Lower leg skin (tissue), 3 donors: Measurements from ENCODE around the gene NEK11.

Source experiments
- POLR2A ChIP-seq, 2 donors: fragments of 450-650 bp; IDR thresholded peaks; one replicate each; pipeline ENCODE4 v1.6.1; 2016 to 2017; ENCODE audit warnings: antibody characterized with exemption in 2 of 2, mild to moderate bottlenecking in 1 of 2, moderate library complexity in 1 of 2
- TF ChIP-seq, protein P1 (sequence below), 3 donors: fragments of 450-650 bp; IDR thresholded peaks; one replicate each; pipeline ENCODE4 v1.5.1; 2016; ENCODE audit warnings: antibody characterized with exemption in 3 of 3, mild to moderate bottlenecking in 3 of 3, moderate library complexity in 2 of 3

DNA sequence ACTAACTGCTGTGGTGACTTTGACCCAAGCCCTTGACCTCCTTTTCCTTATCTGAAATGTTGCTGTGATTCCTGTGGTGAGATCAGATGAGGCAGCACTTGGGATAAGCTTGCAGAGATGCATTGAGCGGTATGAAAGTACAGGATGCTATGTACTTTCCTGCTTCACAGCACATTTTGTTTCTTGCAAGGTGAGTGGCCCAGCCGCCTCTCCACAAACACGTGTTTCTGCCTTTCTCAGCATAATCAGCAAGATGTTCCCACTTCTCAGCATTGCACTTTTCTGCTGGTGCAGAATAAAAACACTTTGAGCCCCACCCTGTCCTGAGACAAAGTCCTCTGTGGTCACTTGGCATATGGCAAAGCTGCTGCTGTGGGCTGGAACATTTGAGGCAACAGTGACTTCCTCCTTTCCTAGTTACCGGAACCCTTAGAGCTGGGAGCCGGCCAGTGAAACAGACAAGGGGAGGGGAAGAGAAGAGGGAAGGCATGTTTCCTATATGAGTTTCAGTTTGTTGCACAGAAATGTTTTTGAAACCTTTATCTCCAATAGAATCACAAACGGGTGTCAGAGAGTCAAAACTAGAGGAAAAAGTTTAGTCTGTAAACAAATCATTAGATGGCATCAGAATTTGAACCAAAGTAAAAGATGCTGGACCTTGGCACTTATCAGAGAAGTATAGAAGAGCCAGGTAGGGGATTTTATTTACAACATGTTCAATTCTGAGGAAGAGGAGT, 359.9 kb downstream of the NEK11 start:
- TF ChIP-seq, protein P1, sequence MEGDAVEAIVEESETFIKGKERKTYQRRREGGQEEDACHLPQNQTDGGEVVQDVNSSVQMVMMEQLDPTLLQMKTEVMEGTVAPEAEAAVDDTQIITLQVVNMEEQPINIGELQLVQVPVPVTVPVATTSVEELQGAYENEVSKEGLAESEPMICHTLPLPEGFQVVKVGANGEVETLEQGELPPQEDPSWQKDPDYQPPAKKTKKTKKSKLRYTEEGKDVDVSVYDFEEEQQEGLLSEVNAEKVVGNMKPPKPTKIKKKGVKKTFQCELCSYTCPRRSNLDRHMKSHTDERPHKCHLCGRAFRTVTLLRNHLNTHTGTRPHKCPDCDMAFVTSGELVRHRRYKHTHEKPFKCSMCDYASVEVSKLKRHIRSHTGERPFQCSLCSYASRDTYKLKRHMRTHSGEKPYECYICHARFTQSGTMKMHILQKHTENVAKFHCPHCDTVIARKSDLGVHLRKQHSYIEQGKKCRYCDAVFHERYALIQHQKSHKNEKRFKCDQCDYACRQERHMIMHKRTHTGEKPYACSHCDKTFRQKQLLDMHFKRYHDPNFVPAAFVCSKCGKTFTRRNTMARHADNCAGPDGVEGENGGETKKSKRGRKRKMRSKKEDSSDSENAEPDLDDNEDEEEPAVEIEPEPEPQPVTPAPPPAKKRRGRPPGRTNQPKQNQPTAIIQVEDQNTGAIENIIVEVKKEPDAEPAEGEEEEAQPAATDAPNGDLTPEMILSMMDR (IDR thresholded peaks at IDR 0.05): no peak
- no peak for TF ChIP-seq POLR2A (IDR thresholded peaks at IDR 0.05)
